Peyer's patch (tissue), 4 donors: ENCODE data around the gene CEP128.

Experiments used
- CTCF ChIP-seq, 6 experiments: fragments of 450-650 bp in 4 of 6; fragments of 200-600 bp in 2 of 6; sonication (generic) in 1 of 6; IDR thresholded peaks; one replicate each; pipeline ENCODE4 v1.5.1; 2017 to 2019; ENCODE audit warnings: antibody characterized with exemption in 6 of 6, mild to moderate bottlenecking in 3 of 6, moderate library complexity in 1 of 6
- POLR2A ChIP-seq, 2 donors: fragments of 450-650 bp; IDR thresholded peaks; one replicate each; pipeline ENCODE4 v1.5.1; 2017; ENCODE audit warnings: antibody characterized with exemption in 2 of 2, mild to moderate bottlenecking in 2 of 2, moderate library complexity in 2 of 2

GRCh38 chr14:80465546-80466220 lies 475.9 kb downstream of the CEP128 start:
- TF ChIP-seq POLR2A (IDR thresholded peaks at IDR 0.05) (no peak), CTCF (IDR thresholded peaks at IDR 0.05) (no peak)
